ENCODE data around the gene AKT3.

GRCh38 chr1:243754348-243754747, 95.7 kb downstream of the AKT3 start:
- TF ChIP-seq CTCF (IDR thresholded peaks at IDR 0.05; ENCODE audit: poor library complexity) (no peak), EZH2 (IDR thresholded peaks at IDR 0.05; ENCODE audit: borderline replicate concordance) (no peak), EZH2phosphoT487 (IDR thresholded peaks at IDR 0.05; ENCODE audit: low read depth, severe bottlenecking, unreplicated experiment) (no peak)
